ENCODE data around the gene GPR15. TPM values are rescaled to one million over a fixed set of nuclear protein-coding genes. Genes with fewer than 3 reads are reported as not detected.

Gene GPR15
- total RNA-seq, 2 donors from 2014 or later = 0.91 to 1.5 TPM

DNA sequence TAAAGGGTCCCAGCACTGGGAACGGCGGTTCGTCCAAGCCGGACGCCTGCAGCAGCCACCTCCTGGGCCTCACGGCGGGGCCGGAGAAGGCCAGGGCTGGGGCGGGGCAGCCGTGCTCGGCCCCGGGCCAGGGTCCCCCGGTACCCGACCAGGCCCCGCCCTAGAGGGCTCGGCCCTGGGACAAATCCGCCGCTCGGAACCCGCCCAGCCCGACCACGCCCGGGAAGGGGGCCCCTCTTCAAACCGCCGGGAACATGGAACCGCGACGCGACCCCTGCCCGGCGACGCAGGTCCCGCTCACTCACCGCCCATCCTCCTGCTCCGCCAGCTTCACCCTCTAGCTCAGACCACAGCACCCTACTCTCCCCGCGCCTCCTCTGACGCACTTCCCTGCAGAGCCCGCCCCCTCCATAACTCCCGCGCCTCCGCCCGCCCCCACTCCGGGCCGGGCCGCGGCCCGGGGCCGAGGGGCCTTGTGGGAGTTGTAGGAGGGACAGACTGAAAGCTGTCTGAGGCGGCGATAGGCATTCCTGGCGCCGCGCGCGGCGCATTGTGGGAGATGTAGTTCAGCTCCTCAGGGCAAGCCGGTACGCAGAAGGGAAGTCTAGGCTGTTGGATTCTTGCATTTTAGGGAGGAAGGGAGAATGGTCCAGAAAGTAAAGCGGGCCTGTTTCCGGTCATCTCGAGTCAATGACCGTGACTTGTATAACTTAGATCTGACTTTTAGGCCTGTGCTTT lies 9.1 kb upstream of the GPR15 start, which contains the start of gene CLDND1:
Gene CLDND1, minus strand, starts transcription at position 359 of the 738 bp plus-strand sequence. CDS start 1,478 bp downstream, outside the sequence.
- DNase-seq (ENCODE audit: low spot score in 2 of 2) = peak; percentile 89 to 93
- H3K36me3 Mint-ChIP-seq = peaks cover 44 to 53% of the 10 kb centered on the region in 2 donors
- peak; percentile 93 to 98 for ATAC-seq
- peak within 1 kb of the TSS; percentile 86 to 98 for H3K27ac Mint-ChIP-seq
- H3K9me3 Mint-ChIP-seq = peaks cover 0 to 3% of the 10 kb centered on the region in 2 donors

DNA sequence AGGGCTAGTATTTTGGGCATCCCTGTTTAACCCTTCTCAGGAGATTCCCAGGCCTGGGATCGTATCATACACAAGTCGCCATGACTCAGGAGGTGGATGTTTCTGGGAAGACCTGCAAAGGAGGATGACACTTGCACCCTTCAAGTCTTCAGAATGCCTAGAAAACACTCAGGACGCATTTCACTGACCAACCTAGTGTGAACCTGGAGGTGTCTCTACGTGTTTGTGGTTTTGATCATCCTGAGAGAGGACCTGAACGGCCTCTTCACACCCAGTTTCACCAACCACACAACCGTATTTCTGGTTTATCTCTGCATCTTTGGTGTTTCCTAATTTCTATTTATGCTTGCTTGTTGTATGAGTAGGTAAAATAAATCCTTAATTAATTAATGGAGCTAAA lies 6.3 kb upstream of the GPR15 start:
- DNase-seq (ENCODE audit: low spot score in 2 of 2) = no peak
- H3K9me3 Mint-ChIP-seq = no peaks in the 10 kb centered on the region
- ATAC-seq = no peak
- peak overlapping the region in 1 of 2 donors; percentile 39 for H3K27ac Mint-ChIP-seq
- H3K36me3 Mint-ChIP-seq = peaks cover 18 to 26% of the 10 kb centered on the region in 2 donors

DNA sequence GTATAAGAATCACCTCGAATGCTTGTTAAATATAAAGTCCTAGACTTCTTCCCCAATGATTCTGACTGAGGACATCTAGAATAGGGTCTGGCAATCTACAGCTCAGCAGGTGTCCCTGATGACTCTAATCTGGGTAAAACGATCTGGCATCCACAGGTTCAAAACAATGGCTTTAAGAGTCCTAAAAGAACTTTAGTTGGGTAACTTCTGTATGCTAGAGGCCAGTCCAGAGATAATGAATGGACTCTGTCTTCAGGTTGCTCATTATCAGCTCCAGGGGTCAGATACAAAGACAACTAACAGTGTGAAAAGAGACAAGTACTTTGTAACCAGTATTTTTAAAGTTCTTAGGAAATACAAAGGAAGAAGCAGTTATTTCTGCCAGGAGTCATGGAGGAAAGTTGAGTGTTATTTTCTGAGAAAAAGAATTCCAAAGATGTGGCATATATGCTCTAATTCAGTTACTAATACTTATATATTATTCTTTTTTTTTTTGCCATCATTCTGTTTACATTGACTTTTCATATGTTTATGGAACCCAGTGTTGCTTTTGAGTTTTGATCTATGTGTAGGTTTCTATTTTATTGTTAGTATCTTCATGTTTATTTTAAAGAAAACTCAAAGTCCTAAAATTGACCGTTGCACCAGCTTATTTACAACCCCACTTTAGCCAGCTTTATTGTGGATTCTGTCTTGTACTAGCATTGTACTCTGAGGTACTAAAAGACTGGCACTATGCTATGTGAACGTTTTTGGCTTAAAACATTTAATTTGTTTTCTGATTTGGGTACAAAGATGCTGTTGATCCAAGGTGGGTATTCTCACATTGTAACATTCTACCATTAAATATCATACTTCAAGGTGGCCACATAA lies 3.1 kb upstream of the GPR15 start:
- DNase-seq (ENCODE audit: low spot score in 2 of 2) (no peak), ATAC-seq (no peak)
- Mint-ChIP-seq H3K9me3 (no peaks in the 10 kb centered on the region), H3K27ac (no peak overlapping the region), H3K36me3 (peaks cover 5 to 18% of the 10 kb centered on the region in 2 donors)

DNA sequence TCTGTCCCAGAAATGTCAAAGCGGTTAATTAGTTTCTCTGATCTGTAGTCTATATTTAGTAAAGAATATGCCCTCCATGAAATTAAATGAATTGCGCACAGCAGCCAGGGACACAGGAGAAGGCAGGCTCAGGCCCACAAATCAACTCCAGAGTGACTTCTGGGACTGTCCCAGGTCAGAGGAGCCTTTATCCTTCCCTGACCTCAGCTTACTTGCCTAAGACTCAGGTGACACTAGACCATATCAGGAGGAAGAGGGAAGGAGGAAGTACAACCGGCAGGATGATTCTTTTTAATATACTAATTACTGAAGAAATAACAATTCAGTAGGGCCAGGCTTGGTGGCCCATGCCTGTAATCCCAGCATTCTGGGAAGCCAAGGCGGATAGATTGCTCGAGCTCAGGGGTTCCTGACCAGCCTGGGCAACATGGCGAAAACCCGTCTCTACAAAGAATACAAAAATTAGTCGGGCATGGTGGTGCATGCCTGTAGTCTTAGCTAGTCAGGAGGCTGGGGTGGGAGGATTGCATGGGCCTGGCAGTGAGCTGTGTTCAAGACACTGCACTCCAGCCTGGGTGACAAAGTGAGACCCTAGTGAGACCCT lies 1.8 kb upstream of the GPR15 start:
- ATAC-seq = peak in 1 of 2 donors; percentile 54

DNA sequence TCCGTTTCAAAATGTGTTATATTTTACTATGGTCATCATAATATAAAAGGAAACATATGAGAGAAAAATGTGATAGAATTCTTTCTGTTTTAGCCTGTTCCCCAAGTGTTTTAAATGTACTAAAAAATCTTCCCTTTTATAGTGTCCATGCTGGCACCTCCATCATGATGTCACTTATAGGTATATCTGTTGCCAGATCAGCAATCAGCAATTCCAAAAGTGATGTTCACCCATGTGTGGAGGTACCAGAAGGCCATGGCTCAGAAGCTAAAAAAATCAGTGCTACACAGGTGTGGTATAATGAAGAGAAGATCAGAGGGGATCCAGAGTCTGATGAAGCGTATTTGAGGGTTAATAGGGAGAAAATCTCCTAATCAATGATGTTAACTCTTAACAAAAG lies 1.1 kb upstream of the GPR15 start:
- H3K36me3 Mint-ChIP-seq = peaks cover 5 to 13% of the 10 kb centered on the region in 2 donors
- DNase-seq (ENCODE audit: low spot score in 2 of 2) = no peak
- no peak for ATAC-seq
- H3K9me3 Mint-ChIP-seq = no peaks in the 10 kb centered on the region
- no peak overlapping the region for H3K27ac Mint-ChIP-seq

More for the DNA sequence above, 1.8 kb upstream of the GPR15 start:
- H3K36me3 Mint-ChIP-seq = peaks cover 5 to 13% of the 10 kb centered on the region in 2 donors
- H3K27ac Mint-ChIP-seq = no peak overlapping the region
- no peak for DNase-seq (ENCODE audit: low spot score in 2 of 2)
- no peaks in the 10 kb centered on the region for H3K9me3 Mint-ChIP-seq

DNA sequence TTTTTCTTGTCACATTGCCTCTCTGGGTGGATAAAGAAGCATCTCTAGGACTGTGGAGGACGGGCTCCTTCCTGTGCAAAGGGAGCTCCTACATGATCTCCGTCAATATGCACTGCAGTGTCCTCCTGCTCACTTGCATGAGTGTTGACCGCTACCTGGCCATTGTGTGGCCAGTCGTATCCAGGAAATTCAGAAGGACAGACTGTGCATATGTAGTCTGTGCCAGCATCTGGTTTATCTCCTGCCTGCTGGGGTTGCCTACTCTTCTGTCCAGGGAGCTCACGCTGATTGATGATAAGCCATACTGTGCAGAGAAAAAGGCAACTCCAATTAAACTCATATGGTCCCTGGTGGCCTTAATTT lies 478 bp downstream of the GPR15 start:
- H3K36me3 Mint-ChIP-seq = peaks cover 5 to 13% of the 10 kb centered on the region in 2 donors
- ATAC-seq = no peak
- no peak for DNase-seq (ENCODE audit: low spot score in 2 of 2)
- no peak overlapping the region for H3K27ac Mint-ChIP-seq
- no peaks in the 10 kb centered on the region for H3K9me3 Mint-ChIP-seq

DNA sequence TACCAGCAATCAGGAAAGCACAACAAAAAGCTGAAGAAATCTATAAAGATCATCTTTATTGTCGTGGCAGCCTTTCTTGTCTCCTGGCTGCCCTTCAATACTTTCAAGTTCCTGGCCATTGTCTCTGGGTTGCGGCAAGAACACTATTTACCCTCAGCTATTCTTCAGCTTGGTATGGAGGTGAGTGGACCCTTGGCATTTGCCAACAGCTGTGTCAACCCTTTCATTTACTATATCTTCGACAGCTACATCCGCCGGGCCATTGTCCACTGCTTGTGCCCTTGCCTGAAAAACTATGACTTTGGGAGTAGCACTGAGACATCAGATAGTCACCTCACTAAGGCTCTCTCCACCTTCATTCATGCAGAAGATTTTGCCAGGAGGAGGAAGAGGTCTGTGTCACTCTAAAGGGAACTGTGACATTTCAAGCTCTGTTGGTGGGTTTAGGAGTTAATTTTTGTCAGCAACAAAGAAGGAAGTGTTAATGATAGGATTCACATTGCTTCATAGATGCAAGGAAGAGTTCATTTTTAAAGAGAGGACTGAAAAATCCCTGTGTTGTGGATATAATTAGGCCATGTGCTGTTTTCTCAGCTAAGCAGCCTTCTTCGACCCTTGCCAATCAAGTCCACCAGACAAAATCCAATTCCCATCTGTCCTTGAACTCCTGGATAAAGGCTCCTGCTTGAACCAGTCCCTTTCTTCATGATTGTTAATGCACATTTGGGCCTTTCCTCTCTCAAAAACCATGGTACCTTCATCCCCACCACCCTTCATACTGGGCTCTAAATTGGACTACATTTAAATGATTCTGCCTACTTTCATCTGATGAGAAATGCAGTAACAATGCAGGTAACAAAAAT lies 1.2 kb downstream of the GPR15 start:
- Mint-ChIP-seq H3K27ac (peak overlapping the region in 1 of 2 donors; percentile 47), H3K36me3 (peaks cover 5 to 13% of the 10 kb centered on the region in 2 donors), H3K9me3 (no peaks in the 10 kb centered on the region)
- no peak for ATAC-seq
- DNase-seq (ENCODE audit: low spot score in 2 of 2) = no peak

DNA sequence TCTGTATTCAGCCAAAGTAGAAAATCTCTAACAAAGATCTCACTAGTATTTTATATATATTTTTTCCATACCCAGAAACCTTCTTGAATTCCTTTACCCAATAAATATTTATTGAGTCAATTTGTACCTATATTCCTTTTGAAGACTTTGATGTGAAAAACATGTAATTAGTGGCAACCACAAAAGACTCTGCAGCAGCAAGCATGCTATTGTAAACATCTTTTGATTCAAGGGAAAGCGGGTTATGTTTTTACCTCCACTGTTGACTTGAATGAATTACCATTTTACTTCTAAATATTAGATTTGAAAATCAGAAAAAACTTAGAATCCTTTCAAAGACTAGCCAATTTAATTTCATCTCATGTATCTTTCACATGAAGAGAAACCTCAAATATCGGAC lies 2.4 kb downstream of the GPR15 start:
- H3K9me3 Mint-ChIP-seq = no peaks in the 10 kb centered on the region
- H3K36me3 Mint-ChIP-seq = peaks cover 5 to 13% of the 10 kb centered on the region in 2 donors
- peak overlapping the region in 1 of 2 donors; percentile 65 for H3K27ac Mint-ChIP-seq
- ATAC-seq (no peak), DNase-seq (ENCODE audit: low spot score in 2 of 2) (no peak)

DNA sequence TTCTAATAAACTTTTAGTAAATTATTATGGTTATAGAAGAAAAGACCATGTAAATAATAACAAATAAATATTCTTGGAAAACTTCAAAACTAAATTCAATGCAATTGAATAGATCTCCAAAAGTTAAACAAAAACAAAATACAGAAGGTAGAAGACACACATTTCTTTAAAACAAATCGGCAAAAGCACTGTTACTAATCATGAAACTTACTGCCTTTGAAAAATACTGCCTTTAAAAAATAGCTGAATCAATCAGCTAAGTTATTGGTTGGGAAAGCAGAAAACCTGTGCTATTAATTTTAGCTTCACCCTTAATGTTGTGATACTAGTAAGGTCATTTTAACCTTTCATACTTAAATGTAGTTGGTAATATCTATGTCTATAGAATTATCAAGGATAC lies 3.0 kb downstream of the GPR15 start:
- H3K27ac Mint-ChIP-seq = no peak overlapping the region
- peaks cover 5 to 13% of the 10 kb centered on the region in 2 donors for H3K36me3 Mint-ChIP-seq
- ATAC-seq = no peak
- H3K9me3 Mint-ChIP-seq = no peaks in the 10 kb centered on the region
- no peak for DNase-seq (ENCODE audit: low spot score in 2 of 2)

DNA sequence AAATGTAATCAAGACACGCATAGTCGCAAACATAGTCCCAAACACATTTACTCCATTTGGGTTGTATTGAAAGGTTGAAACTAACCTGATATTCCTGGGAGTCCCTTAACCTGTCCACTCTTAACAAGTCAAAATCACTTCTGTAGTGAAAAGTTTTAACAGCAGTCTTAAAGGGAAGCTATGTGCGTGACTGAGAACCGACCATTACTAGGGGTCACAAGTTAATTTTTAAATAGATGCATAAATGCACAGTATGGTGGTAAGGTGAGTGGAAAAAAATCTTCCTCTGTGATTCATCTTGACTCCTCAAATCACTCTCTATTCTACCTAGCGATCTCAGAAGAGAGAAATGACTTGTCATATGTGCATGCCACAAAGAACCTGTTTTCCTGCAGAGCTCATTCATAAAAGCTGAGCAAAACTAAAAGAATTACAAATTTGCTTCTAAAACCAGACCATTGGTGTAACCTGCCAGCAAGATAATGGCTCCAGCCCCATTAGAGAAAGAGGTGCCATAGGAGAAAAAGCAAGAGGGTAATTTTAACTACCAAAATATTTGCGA lies 4.8 kb downstream of the GPR15 start:
- ATAC-seq (peak; percentile 87 to 89), DNase-seq (ENCODE audit: low spot score in 2 of 2) (no peak)
- peaks cover 0 to 13% of the 10 kb centered on the region in 2 donors for H3K36me3 Mint-ChIP-seq
- H3K9me3 Mint-ChIP-seq = no peaks in the 10 kb centered on the region
- peak overlapping the region; percentile 87 to 93 for H3K27ac Mint-ChIP-seq

DNA sequence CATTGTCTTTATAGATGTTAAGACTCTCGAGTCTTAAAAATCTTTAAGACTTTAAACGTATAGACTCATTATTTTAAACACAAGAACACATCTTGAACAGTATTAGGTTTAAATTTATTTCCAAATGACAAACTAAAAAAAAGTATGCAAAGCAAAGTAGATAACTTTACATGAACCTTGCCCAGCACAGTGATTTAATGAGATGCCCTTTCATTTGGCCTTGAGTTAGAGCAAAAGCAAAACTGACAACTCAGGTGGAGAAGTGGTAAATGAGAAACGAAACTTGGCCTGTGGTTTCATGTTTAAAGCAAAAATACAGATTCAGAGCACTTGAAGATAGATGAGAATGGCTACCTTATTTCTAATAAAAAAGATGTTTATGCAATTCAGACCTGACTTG lies 8.6 kb downstream of the GPR15 start:
- no peak for DNase-seq (ENCODE audit: low spot score in 2 of 2)
- H3K27ac Mint-ChIP-seq = peak overlapping the region in 1 of 2 donors; percentile 74

DNA sequence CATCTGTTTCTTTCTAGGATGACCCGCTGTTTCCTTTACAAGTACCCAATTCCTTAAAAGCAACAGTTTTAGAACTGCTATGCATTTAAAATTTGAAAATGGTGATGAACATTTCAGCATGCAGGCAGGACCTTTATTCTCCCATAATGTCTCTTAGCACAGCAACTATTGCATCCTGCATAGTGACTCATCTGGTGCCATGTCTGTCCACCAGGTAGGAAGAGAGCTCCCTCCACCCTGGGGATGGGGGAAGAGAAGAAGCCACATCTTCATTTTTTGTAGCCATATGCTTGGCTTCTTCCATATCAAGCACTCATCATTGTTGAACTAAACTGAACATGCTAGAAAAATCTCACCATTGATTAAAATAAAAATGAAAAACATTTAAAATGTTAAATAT lies 9.9 kb downstream of the GPR15 start:
- ATAC-seq = no peak
- no peak for DNase-seq (ENCODE audit: low spot score in 2 of 2)
- Mint-ChIP-seq H3K27ac (no peak overlapping the region), H3K9me3 (no peaks in the 10 kb centered on the region), H3K36me3 (peaks cover 0 to 13% of the 10 kb centered on the region in 2 donors)

More for the DNA sequence above, 8.6 kb downstream of the GPR15 start:
- H3K9me3 Mint-ChIP-seq = no peaks in the 10 kb centered on the region
- peaks cover 0 to 13% of the 10 kb centered on the region in 2 donors for H3K36me3 Mint-ChIP-seq
- peak; percentile 42 to 46 for ATAC-seq

DNA sequence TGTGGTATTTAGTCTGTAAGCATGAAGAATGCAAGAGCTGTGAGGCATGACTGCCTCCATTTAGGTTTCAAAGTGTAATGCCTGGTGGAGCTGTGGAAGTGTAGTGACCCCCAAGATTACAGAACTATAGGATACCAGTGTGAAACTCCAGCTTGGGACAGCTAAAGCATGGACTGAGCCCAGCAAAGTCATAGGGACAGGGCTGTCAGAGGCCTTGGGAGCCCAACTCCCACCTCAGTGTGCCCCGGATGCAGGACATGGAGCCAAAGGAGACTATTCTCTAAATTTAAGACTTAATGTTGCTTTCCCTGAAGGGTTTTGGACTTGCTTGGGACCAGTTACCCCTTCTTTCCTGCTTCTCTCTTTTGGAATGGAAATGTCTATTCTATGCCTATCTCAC lies 10.8 kb downstream of the GPR15 start:
- no peaks in the 10 kb centered on the region for H3K9me3 Mint-ChIP-seq
- ATAC-seq (no peak), DNase-seq (ENCODE audit: low spot score in 2 of 2) (no peak)
- H3K27ac Mint-ChIP-seq = no peak overlapping the region
- peaks cover 0 to 13% of the 10 kb centered on the region in 2 donors for H3K36me3 Mint-ChIP-seq

DNA sequence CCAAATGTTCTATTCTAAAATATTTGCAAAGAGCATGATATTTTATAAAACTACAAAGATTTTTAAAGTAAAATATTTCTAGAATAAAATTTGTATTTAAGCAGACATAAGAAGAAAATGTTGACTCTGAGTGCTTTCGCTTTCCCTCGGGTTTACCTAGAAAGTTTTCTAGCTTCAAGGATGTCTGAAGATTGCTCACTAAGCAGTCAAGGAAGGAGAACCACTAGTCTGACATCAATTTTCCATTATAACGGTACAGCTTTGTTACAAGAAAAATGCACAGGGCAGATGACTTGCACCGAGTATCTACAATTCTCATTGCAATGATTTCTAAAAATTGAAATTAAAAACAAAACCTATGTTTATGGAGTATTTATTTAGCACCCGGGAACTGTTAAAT lies 14.2 kb downstream of the GPR15 start:
- Mint-ChIP-seq H3K36me3 (peaks cover under 1 to 21% of the 10 kb centered on the region in 2 donors), H3K27ac (peak overlapping the region; percentile 88 to 91), H3K9me3 (no peaks in the 10 kb centered on the region)
- ATAC-seq = peak; percentile 92 to 95
- DNase-seq (ENCODE audit: low spot score in 2 of 2) = no peak

DNA sequence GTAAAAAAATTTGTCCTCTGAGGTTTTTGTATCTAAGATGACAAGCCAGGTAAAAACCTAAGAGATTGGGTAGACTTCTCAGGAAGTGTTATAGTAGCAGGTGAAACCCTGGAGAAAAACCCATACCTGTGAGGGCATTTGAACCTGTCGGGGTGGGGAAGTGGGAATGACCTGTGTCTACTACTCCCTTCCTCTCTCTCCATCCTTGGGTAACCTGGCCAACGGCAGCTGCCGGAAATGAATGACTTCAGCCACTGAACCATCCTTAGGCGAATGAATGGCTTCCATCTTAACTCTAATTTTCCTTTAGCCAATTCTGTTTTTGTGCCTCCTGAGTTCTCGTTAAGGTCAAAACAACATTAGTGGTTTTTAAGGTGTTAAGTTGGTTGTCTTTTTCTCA lies 16.8 kb downstream of the GPR15 start:
- Mint-ChIP-seq H3K36me3 (peaks cover 22 to 27% of the 10 kb centered on the region in 2 donors), H3K9me3 (peaks cover 0 to 8% of the 10 kb centered on the region in 2 donors), H3K27ac (no peak overlapping the region)
- no peak for ATAC-seq
- DNase-seq (ENCODE audit: low spot score in 2 of 2) = no peak

DNA sequence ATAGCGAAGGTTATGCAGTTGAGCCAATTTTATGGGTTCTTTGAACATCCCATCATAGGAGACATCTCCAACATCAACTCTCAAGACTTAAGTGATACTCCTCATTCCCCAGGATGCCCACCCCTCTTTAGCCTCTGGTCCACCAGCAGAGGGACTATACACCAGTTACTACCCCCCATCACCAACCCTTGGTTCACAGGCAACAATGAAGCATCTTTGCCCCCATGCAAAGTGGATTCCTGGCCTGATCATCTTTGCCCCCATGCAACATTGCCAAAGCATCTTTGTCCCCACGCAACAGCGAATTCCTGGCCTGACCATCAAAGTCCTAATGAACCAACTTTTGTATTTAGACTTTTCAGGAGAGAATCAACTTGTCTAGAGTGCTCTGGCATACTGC lies 19.1 kb downstream of the GPR15 start:
- no peak for DNase-seq (ENCODE audit: low spot score in 2 of 2)
- peaks cover 34 to 35% of the 10 kb centered on the region in 2 donors for H3K36me3 Mint-ChIP-seq
- no peak overlapping the region for H3K27ac Mint-ChIP-seq
- peaks cover 0 to 11% of the 10 kb centered on the region in 2 donors for H3K9me3 Mint-ChIP-seq
- ATAC-seq = no peak
